Transverse colon (tissue), 4 donors: ENCODE measurements around the gene CTTN. TPM values are rescaled to one million over a fixed set of nuclear protein-coding genes. Genes with fewer than 3 reads are reported as not detected.
A peak's percentile ranks its signal among the peaks of the same experiment; 100 is the strongest.
"Not testable (repeated sequence)": the region's sequence is repeated elsewhere in the genome, so short reads cannot be mapped to it uniquely, and the experiment has no call there.

Experiments used
- DNase-seq: peaks from one replicate; pipeline ENCODE4 v3.0.0-alpha.2; 2019
- H3K27ac ChIP-seq, 4 donors: fragments of 200-600 bp; sonication (generic); 2 replicates each; pipeline ENCODE4 v1.5.1; 2016 to 2018; ENCODE audit warnings: inconsistent platforms in 4 of 4
- H3K27me3 ChIP-seq: fragments of 200-600 bp; sonication (generic); 2 replicates; pipeline ENCODE4 v1.5.1; 2017; ENCODE audit warnings: inconsistent platforms
- H3K36me3 ChIP-seq, 4 donors: fragments of 200-600 bp; sonication (generic); 2 replicates each; pipeline ENCODE4 v1.5.1; 2017 to 2019; ENCODE audit warnings: inconsistent platforms in 4 of 4
- H3K4me1 ChIP-seq, 4 donors: fragments of 200-600 bp; sonication (generic); 2 replicates each; pipeline ENCODE4 v1.5.1; 2017 to 2020; ENCODE audit warnings: inconsistent platforms in 4 of 4
- H3K4me3 ChIP-seq, 4 donors: fragments of 200-600 bp; sonication (generic); 1 replicate in 1 of 4; 2 replicates in 3 of 4; pipeline versions ENCODE4 v1.5.1 to v1.6.1; 2017 to 2019; ENCODE audit warnings: inconsistent platforms in 4 of 4
- H3K9me3 ChIP-seq, 2 donors: fragments of 200-600 bp; sonication (generic); 2 replicates each; pipeline ENCODE4 v1.5.1; 2017 to 2019; ENCODE audit warnings: inconsistent platforms in 2 of 2
- EP300 ChIP-seq: sonication (generic); formaldehyde crosslinking; IDR thresholded peaks from one replicate; pipeline ENCODE4 v1.6.1; 2017; ENCODE audit warnings: antibody characterized with exemption, low read depth
- POLR2A ChIP-seq: fragments of 450-650 bp; IDR thresholded peaks from one replicate; pipeline ENCODE4 v1.6.1; 2016; ENCODE audit warnings: antibody characterized with exemption, mild to moderate bottlenecking, moderate library complexity
- POLR2AphosphoS5 ChIP-seq, 3 donors: sonication (generic); formaldehyde crosslinking; IDR thresholded peaks; one replicate each; pipeline ENCODE4 v1.6.1; 2016; ENCODE audit warnings: antibody characterized with exemption in 3 of 3
- WGBS, 2 donors: methylation state at CpG; one replicate each; pipeline ENCODE4 v1.1.5; 2018; ENCODE audit warnings: low coverage in 1 of 2; 5-methylcytosine and 5-hydroxymethylcytosine counted together
- in situ Hi-C, 4 donors: fragments of 200-750 bp; cut with MboI; loops; one replicate each; pipeline versions ENCODE4 v1.15.0 to v1.15.1; 2017; ENCODE audit warnings: low sequenced_read_pairs in 3 of 4, low pct_ligation_motif_present in 1 of 4, low pct_unique_long_range_greater_than_20kb in 1 of 4
- intact Hi-C: fragments of 100-400 bp; cut with DNase I; formaldehyde crosslinking; loops from one replicate; pipeline ENCODE4 v1.15.1; 2023; ENCODE audit warnings: low total_unique reads
- total RNA-seq, 4 donors: library from RNA; depleted of rRNA; stranded (reverse); fragments of >200 nt; gene quantifications; one replicate each; pipeline ENCODE4 v1.1.0, GENCODE V29; 2016
- TF ChIP-seq, protein P1 (sequence below), 5 experiments: fragments of 200-600 bp in 3 of 5; fragments of 450-650 bp in 2 of 5; sonication (generic) in 3 of 5; IDR thresholded peaks; 1 replicate in 2 of 5; 2 replicates in 3 of 5; pipeline ENCODE4 v1.5.1; 2016 to 2017; ENCODE audit warnings: antibody characterized with exemption in 5 of 5, inconsistent platforms in 3 of 5, mild to moderate bottlenecking in 2 of 5, moderate library complexity in 1 of 5

Gene CTTN
- total RNA-seq, 4 donors from 2014 or later = 203 to 449 (median 365) TPM

DNA sequence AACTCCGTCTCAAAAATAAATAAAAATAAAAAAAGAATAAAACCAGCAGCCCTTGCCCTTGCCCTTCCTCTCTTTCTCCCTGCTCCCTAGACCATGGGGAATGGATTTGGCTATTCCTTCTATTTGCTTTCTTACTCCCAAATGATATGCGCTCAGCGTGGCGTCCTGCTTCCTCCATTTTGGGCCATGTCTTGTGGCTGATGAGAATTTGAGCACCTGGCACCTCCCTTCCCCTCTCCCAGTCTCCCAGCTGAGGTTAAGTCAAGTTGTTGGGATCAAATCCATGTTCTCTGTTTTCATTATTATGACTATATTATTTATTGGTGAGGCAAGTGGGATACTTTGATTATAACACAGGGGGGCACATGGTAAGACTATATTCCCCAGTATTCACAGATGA is 10.8 kb upstream of the CTTN start:
- 93% methylated on average over 4 of the region's 4 CpGs; no CpG with 5 or more reads in 1 of the 2 donors for WGBS, 2 donors
- Histone ChIP-seq H3K9me3 (no peaks in the 10 kb centered on the region), H3K27ac (no peak overlapping the region), H3K4me1 (peaks cover 0 to 6% (median 2%) of the 10 kb centered on the region in 4 donors), H3K4me3 (no peak overlapping the region), H3K36me3 (no peaks in the 10 kb centered on the region), H3K27me3 (no peaks in the 10 kb centered on the region)
- no peak for DNase-seq
- in situ Hi-C loops = no loop called here
- intact Hi-C loops = no loop called here
- TF ChIP-seq, protein P1, sequence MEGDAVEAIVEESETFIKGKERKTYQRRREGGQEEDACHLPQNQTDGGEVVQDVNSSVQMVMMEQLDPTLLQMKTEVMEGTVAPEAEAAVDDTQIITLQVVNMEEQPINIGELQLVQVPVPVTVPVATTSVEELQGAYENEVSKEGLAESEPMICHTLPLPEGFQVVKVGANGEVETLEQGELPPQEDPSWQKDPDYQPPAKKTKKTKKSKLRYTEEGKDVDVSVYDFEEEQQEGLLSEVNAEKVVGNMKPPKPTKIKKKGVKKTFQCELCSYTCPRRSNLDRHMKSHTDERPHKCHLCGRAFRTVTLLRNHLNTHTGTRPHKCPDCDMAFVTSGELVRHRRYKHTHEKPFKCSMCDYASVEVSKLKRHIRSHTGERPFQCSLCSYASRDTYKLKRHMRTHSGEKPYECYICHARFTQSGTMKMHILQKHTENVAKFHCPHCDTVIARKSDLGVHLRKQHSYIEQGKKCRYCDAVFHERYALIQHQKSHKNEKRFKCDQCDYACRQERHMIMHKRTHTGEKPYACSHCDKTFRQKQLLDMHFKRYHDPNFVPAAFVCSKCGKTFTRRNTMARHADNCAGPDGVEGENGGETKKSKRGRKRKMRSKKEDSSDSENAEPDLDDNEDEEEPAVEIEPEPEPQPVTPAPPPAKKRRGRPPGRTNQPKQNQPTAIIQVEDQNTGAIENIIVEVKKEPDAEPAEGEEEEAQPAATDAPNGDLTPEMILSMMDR (IDR thresholded peaks at IDR 0.05) = no peak
- no peak for TF ChIP-seq EP300
- no peak for TF ChIP-seq POLR2A
- no peak for TF ChIP-seq POLR2AphosphoS5 (IDR thresholded peaks at IDR 0.05)

DNA sequence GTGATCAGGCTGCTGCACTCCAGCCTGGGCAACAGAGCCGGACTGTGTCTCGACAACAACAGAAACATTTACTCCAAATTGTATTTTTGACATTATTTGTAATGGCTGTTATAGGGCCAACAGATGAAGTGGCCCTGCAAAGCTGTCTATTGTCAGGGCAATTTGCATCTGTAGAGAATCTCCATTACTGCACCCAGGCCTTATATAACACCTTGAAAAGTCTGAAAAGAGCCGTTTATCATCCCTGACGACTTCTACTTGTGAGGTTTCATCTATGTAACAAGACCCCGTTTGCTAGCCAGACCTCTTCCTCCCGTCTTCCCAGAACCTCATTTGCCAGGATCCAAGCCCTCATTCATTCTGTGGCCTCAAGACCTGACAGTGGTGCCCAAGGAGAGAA is 9.1 kb upstream of the CTTN start:
- WGBS, 2 donors = 85% methylated on average over 6 of the region's 6 CpGs; no CpG with 5 or more reads in 1 of the 2 donors
- DNase-seq = no peak
- intact Hi-C loops = no loop called here
- Histone ChIP-seq H3K36me3 (no peaks in the 10 kb centered on the region), H3K4me1 (no peaks in the 10 kb centered on the region), H3K9me3 (no peaks in the 10 kb centered on the region), H3K27ac (no peak overlapping the region), H3K27me3 (no peaks in the 10 kb centered on the region), H3K4me3 (no peak overlapping the region)
- TF ChIP-seq EP300 (no peak), POLR2AphosphoS5 (IDR thresholded peaks at IDR 0.05) (no peak), POLR2A (no peak)
- TF ChIP-seq, protein P1 (IDR thresholded peaks at IDR 0.05) = no peak
- in situ Hi-C loops = no loop called here

DNA sequence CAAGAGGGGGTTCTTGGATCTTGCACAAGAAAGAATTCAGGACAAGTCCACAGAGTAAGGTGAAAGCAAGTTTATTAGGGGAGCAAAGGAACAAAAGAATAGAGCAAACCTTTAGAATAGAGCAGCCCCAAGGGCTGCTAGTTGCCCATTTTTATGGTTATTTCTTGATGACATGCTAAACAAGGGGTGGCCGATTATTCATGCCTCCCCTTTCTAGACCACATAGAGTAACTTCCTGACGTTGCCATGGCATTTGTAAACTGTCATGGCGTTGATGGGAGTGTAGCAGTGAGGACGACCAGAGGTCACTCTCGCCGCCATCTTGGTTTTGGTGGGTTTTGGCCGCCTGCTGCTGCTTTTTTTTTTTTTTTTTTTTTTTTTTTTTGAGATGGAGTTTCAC is 7.4 kb upstream of the CTTN start:
- DNase-seq, H3K27ac ChIP-seq, H3K27me3 ChIP-seq, H3K4me3 ChIP-seq, H3K9me3 ChIP-seq, H3K36me3 ChIP-seq, intact Hi-C loops, in situ Hi-C loops, H3K4me1 ChIP-seq: not testable (repeated sequence)
- 92% methylated on average over 6 to 7 of the region's 7 CpGs for WGBS, 2 donors

DNA sequence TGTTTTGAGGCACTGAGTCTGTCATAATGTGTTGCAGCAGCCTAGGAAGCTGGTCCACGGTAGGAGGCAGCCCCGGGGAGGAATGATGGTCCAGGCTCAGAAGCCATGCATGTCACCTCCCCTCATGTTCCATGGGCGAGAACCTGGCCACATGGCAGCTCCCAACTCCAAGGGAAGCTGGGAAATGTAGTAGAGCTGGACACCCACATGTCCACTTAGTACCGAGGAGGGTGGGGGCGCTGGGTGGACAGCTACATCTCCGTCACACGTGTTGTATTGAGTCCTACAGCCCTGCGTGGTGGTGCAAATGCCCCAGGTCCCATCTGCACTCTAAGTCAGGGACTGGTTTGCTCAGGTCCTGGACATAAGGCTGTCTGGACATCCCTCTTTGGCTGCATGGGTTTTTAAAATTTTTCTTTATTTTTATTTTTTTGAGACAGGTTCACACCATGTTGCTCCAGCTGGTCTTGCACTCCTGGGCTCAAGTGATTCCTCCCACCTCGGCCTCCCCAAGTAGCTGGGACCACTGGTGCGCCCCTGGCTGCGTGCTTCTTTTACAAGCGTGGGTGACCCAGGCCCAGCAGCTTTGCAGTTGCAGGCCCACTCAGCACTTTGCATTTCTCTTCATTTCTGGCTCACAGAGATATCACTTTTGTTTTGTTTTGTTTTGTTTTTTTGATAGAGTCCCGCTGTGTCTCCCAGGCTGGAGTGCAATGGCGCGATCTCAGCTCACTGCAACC is 3.9 kb upstream of the CTTN start:
- WGBS, 2 donors = 96 to 100% methylated on average over 4 to 14 of the region's 15 CpGs
- Histone ChIP-seq H3K27me3 (peaks cover 3% of the 10 kb centered on the region), H3K4me3 (no peak overlapping the region), H3K4me1 (peaks cover 0 to 23% (median 10%) of the 10 kb centered on the region in 4 donors), H3K27ac (no peak overlapping the region), H3K36me3 (no peaks in the 10 kb centered on the region), H3K9me3 (no peaks in the 10 kb centered on the region)
- in situ Hi-C loops = no loop called here
- no peak for DNase-seq
- no peak for TF ChIP-seq EP300
- no peak for TF ChIP-seq POLR2AphosphoS5 (IDR thresholded peaks at IDR 0.05)
- intact Hi-C loops = no loop called here

DNA sequence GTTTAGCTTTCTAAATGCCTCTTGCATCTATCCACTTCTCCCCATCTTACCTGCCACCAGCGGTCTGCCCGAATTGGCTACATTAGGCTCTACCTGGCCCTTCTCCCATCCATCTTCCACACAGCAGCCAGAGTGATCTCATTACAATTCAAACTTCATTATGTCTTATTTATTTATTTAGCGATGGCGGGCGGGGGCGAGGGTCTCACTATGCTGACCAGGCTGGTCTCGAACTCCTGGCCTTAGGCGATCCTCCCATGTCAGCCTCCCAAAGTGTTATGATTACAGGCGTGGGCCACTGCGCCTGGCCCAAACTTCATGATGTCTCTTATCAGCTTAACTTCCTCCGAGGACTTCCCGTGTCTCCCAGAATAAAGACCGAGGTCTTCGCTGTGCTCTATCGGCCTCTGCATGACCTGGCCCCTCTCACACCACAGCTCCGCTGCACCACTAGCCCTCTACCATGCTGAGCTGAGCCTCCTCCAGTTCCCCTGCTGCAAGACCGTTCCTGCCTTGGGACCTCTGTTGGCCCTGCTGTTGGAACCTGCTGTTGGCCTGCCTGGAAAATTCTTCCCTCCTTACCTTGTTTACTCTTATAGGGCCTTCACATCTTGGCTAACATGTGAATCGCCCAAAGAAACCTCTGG is 870 bp upstream of the CTTN start:
- in situ Hi-C loops = no loop called here
- Histone ChIP-seq H3K4me3 (peak overlapping the region; percentile 52 to 98 (median 94)), H3K9me3 (no peaks in the 10 kb centered on the region), H3K27ac (peak overlapping the region; percentile 78 to 96 (median 90)), H3K27me3 (peaks cover 3% of the 10 kb centered on the region), H3K4me1 (peaks cover 11 to 42% (median 24%) of the 10 kb centered on the region in 4 donors), H3K36me3 (no peaks in the 10 kb centered on the region)
- 33 to 94% methylated on average over 2 to 18 of the region's 18 CpGs for WGBS, 2 donors
- peak; percentile 20 for DNase-seq
- TF ChIP-seq, protein P1 (IDR thresholded peaks at IDR 0.05) = no peak
- TF ChIP-seq EP300 (no peak), POLR2A (no peak), POLR2AphosphoS5 (IDR thresholded peaks at IDR 0.05) (no peak)
- intact Hi-C loops = no loop called here
